Psoas muscle (tissue), 8 donors: ENCODE data around the gene CTPS1. TPM values are rescaled to one million over a fixed set of nuclear protein-coding genes. Genes with fewer than 3 reads are reported as not detected.

Experiments used
- ATAC-seq, 4 donors: fragments of 200-7000 bp; cut with Tn5 transposase; one replicate each; pipeline ENCODE4 v1.9.1; 2020; ENCODE audit warnings: moderate library complexity in 3 of 4, mild to moderate bottlenecking in 2 of 4
- DNase-seq, 2 donors: peaks; one replicate each; pipeline ENCODE4 v3.0.0-alpha.2; 2020
- H3K27ac ChIP-seq: fragments of 200-600 bp; one replicate; pipeline ENCODE4 v1.8.0; 2022
- H3K27me3 ChIP-seq, 3 donors: fragments of 200-600 bp in 1 of 3; one replicate each; pipeline versions ENCODE4 v1.6.1 to v1.8.0; 2013 to 2022; ENCODE audit warnings: low read length in 2 of 3, mild to moderate bottlenecking in 2 of 3, moderate library complexity in 1 of 3; ENCODE audit not compliant: insufficient read depth in 3 of 3
- H3K36me3 ChIP-seq, 2 donors: fragments of 200-600 bp in 1 of 2; one replicate each; pipeline versions ENCODE4 v1.6.1 to v1.8.0; 2013 to 2022; ENCODE audit warnings: low read depth in 1 of 2, mild to moderate bottlenecking in 1 of 2, moderate library complexity in 1 of 2; ENCODE audit not compliant: insufficient read depth in 1 of 2
- H3K4me1 ChIP-seq: fragments of 200-600 bp; one replicate; pipeline ENCODE4 v1.8.0; 2022
- H3K4me3 ChIP-seq: fragments of 200-600 bp; one replicate; pipeline ENCODE4 v1.8.0; 2022; ENCODE audit warnings: mild to moderate bottlenecking
- H3K9me3 ChIP-seq: fragments of 200-600 bp; one replicate; pipeline ENCODE4 v1.8.0; 2022
- WGBS, 3 donors: extraction: QIAGEN DNeasy Blood & Tissue Kit; methylation state at CpG; one replicate each; pipeline versions ENCODE4 v1.1.6 to v1.1.7; 2013; 5-methylcytosine and 5-hydroxymethylcytosine counted together
- intact Hi-C, 2 donors: fragments of 100-400 bp; cut with DNase I; formaldehyde crosslinking; loops; one replicate each; pipeline versions ENCODE4 v1.11.0 to v1.14.2; 2022
- polyA plus RNA-seq, 3 donors: library from polyadenylated mRNA; stranded (reverse); fragments of 200-250 nt; gene quantifications; one replicate each; pipeline ENCODE4 v1.2.3, GENCODE V29; 2013
- total RNA-seq, 4 donors: library from RNA; stranded (reverse); fragmentation: NEBNext Ultra II Directional in 2 of 4; extraction: Animal tissue kit (Norgen Biotek cat#: 25700) in 2 of 4; gene quantifications; one replicate each; pipeline versions ENCODE4 v1.2.1 to v1.2.4, GENCODE V29; 2021 to 2023
- TF ChIP-seq, protein P1 (sequence below): fragments of 200-600 bp; IDR thresholded peaks from one replicate; pipeline ENCODE4 v1.8.0; 2022; ENCODE audit warnings: antibody characterized with exemption
- donor health status: healthy with polysubstance abuse.
- donor health status: DM: no; HTN: no; CAD: no; lungs with moderate emphysema.
- donor health status: Bipolar disorder and iron deficiency.
- donor health status: healthy.
- donor health status: DM: yes; HTN: yes; CAD: no.
- donor health status: DM: no; HTN: no; CAD: no.
- donor health status: DM: no; HTN: no; CAD: no.
- donor health status: DM: yes; HTN: yes; CAD: no.

CTPS1 gene
- total and polyA plus RNA-seq, 7 donors, result 8.0 to 43.5 (median 20.8) TPM

GRCh38 chr1:40956407-40956806, 23.1 kb upstream of the CTPS1 start:
- WGBS, 3 donors, result 68 to 83% (median 76%) methylated on average over 1 of the region's 1 CpG
- intact Hi-C loops, result loop anchor here in 1 of 2 donors (10.0 kb wide), 1 partner anchor 182 kb away; no protein-coding TSS in a partner anchor
- Histone ChIP-seq H3K4me3 (no peak overlapping the region), H3K27ac (no peak overlapping the region), H3K4me1 (no peaks in the 10 kb centered on the region), H3K27me3 (peaks cover 0 to 16% (median 0%) of the 10 kb centered on the region in 3 donors), H3K9me3 (no peaks in the 10 kb centered on the region), H3K36me3 (no peaks in the 10 kb centered on the region)
- ATAC-seq, result no peak
- no peak for DNase-seq
- TF ChIP-seq, protein P1, sequence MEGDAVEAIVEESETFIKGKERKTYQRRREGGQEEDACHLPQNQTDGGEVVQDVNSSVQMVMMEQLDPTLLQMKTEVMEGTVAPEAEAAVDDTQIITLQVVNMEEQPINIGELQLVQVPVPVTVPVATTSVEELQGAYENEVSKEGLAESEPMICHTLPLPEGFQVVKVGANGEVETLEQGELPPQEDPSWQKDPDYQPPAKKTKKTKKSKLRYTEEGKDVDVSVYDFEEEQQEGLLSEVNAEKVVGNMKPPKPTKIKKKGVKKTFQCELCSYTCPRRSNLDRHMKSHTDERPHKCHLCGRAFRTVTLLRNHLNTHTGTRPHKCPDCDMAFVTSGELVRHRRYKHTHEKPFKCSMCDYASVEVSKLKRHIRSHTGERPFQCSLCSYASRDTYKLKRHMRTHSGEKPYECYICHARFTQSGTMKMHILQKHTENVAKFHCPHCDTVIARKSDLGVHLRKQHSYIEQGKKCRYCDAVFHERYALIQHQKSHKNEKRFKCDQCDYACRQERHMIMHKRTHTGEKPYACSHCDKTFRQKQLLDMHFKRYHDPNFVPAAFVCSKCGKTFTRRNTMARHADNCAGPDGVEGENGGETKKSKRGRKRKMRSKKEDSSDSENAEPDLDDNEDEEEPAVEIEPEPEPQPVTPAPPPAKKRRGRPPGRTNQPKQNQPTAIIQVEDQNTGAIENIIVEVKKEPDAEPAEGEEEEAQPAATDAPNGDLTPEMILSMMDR, result no peak

- no peaks in the 10 kb centered on the region for H3K4me1 ChIP-seq
- DNase-seq, result no peak
- no peaks in the 10 kb centered on the region for H3K9me3 ChIP-seq
- H3K36me3 ChIP-seq, result no peaks in the 10 kb centered on the region
- H3K27ac ChIP-seq, result no peak overlapping the region
- H3K27me3 ChIP-seq, result peaks cover 0 to 16% (median 0%) of the 10 kb centered on the region in 3 donors
- no peak overlapping the region for H3K4me3 ChIP-seq
- intact Hi-C loops, result loop anchor here in 1 of 2 donors (10.0 kb wide), 1 partner anchor 183 kb away; no protein-coding TSS in a partner anchor
- TF ChIP-seq, protein P1, result no peak
- ATAC-seq, result no peak
Observed at GRCh38 chr1:40958210-40958609, 21.3 kb upstream of the CTPS1 start.

GRCh38 chr1:40965531-40965930, 14.0 kb upstream of the CTPS1 start:
- Histone ChIP-seq H3K27ac (no peak overlapping the region), H3K4me3 (no peak overlapping the region), H3K9me3 (no peaks in the 10 kb centered on the region), H3K36me3 (no peaks in the 10 kb centered on the region), H3K4me1 (no peaks in the 10 kb centered on the region), H3K27me3 (no peaks in the 10 kb centered on the region)
- WGBS, 3 donors, result 56 to 73% (median 72%) methylated on average over 10 of the region's 10 CpGs
- intact Hi-C loops, result no loop called here
- DNase-seq, result no peak
- TF ChIP-seq, protein P1, result no peak
- no peak for ATAC-seq

- 55 to 88% (median 64%) methylated on average over 4 of the region's 4 CpGs for WGBS, 3 donors
- ATAC-seq, result no peak
- Histone ChIP-seq H3K4me3 (no peak overlapping the region), H3K27me3 (no peaks in the 10 kb centered on the region), H3K4me1 (no peaks in the 10 kb centered on the region), H3K27ac (no peak overlapping the region), H3K9me3 (no peaks in the 10 kb centered on the region), H3K36me3 (no peaks in the 10 kb centered on the region)
- intact Hi-C loops, result no loop called here
- TF ChIP-seq, protein P1, result no peak
- no peak for DNase-seq
Observed at GRCh38 chr1:40966417-40966816, 13.1 kb upstream of the CTPS1 start.

DNA sequence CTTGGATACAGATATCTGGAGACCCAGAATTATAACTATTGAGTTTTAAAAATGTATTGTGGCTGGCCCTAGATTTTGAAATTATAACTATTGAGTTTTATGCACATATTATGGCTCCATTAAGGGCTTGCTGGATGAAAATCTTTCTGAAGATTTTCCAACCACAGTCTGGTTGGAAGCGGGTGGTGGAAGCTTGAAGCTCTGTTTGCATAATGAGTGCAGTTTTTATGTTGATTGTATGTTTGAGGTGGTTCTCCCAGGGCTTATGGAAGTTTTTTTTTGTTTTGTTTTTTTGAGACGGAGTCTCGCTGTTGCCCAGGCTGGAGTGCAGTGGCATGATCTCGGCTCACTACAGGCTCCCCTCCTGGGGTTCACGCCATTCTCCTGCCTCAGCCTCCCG, 10.1 kb upstream of the CTPS1 start:
- intact Hi-C loops, result no loop called here
- no peaks in the 10 kb centered on the region for H3K27me3 ChIP-seq
- ATAC-seq, result no peak
- H3K9me3 ChIP-seq, result no peaks in the 10 kb centered on the region
- no peaks in the 10 kb centered on the region for H3K4me1 ChIP-seq
- H3K27ac ChIP-seq, result no peak overlapping the region
- no peaks in the 10 kb centered on the region for H3K36me3 ChIP-seq
- H3K4me3 ChIP-seq, result no peak overlapping the region
- TF ChIP-seq, protein P1, result no peak
- 85 to 92% (median 87%) methylated on average over 6 of the region's 6 CpGs for WGBS, 3 donors
- DNase-seq, result no peak
